Stimulated activated effector memory CD8-positive, alpha-beta T cell treated with anti-CD3 and anti-CD28 coated beads, Interleukin-12 subunit alpha, Interleukin-12 subunit beta, amount 100 ng/mL, for 72 hours (primary cell): ENCODE measurements around the gene SHKBP1.

Experiments
- ATAC-seq: fragments of 150-1000 bp; cut with Tn5 transposase; 2 replicates; pipeline ENCODE4 v1.10.0; 2021
- DNase-seq, 2 donors: peaks; one replicate each; pipeline ENCODE4 v3.0.0; 2021 to 2022; ENCODE audit warnings: low spot score in 2 of 2
- H3K27ac Mint-ChIP-seq: one replicate; pipeline ENCODE4 v1.8.0; 2022; ENCODE audit warnings: mild to moderate bottlenecking, mixed read lengths
- H3K36me3 Mint-ChIP-seq: one replicate; pipeline ENCODE4 v1.8.0; 2022; ENCODE audit warnings: mild to moderate bottlenecking, mixed read lengths
- H3K4me1 Mint-ChIP-seq: one replicate; pipeline ENCODE4 v1.8.0; 2022; ENCODE audit warnings: mixed read lengths
- H3K4me3 Mint-ChIP-seq: one replicate; pipeline ENCODE4 v1.8.0; 2022; ENCODE audit warnings: mild to moderate bottlenecking, mixed read lengths
- H3K9me3 Mint-ChIP-seq: one replicate; pipeline ENCODE4 v1.8.0; 2022; ENCODE audit warnings: mixed read lengths

SHKBP1 gene

DNA sequence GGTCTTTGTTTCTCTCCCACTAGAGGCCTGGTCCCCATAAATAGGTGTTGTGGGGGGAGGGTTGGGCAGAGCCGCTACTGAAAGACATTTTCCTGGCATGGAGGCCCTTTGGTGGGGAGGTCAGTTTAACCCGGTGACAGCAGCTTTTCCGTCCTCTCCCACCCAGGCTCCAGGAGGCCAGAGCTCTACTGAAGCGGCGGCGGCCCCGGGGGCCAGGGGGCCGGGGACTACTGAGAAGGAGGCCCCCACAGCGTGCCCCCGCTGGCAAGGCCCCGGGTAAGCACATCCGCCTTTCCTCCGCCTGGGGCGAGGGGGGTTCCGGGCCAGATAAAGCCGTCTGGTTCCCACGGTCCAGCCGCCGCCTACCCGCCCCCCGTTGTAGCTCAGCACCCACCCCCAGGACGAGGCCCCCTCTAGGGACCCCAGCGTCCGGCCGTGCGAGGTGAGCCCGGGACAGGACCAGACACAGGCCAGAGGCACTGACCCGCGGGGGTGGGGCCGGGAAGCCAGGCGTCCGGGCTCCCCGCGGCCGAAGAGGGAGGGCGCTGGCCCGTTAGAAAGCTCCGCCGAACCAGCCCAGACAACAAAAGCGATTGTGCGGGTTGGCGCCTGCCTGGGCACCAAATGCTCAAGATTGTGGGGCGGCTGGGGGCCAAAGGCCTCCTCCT lies 23.4 kb downstream of the SHKBP1 start:
- peaks cover 7% of the 10 kb centered on the region for H3K36me3 Mint-ChIP-seq
- peaks cover 66% of the 10 kb centered on the region for H3K4me1 Mint-ChIP-seq
- no peak overlapping the region for H3K27ac Mint-ChIP-seq
- no peak for ATAC-seq
- no peak for DNase-seq
- no peaks in the 10 kb centered on the region for H3K9me3 Mint-ChIP-seq
- H3K4me3 Mint-ChIP-seq: peak overlapping the region; percentile 96

DNA sequence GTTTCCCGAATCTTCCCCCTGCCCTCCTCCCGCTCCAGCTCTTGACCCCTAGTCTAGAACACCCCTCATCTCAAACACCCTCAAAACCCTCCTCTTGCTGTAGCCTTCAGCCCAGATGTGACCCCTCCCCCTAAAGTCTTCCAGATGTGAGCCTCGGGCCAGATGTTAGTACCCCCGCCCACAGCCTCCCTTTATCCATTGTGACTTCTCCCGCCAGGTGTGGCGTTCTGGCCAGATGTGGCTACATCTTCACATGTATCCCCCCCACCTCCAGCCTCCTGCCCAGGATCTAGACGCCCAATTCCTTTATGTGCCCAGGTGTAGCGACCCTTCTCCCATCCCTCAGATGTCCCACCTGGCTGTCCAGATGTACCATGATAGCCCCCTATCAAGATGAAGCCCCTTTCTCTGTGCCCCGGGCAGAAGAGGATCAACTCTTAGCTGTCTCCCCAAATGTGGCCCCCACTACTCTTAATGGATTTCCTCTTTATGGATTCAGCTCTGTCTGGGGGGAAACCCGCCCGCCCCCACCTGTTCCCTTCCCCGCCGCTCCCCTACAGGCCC lies 24.0 kb downstream of the SHKBP1 start:
- DNase-seq (no peak), ATAC-seq (no peak)
- no peak overlapping the region for H3K27ac Mint-ChIP-seq
- peak overlapping the region; percentile 96 for H3K4me3 Mint-ChIP-seq
- no peaks in the 10 kb centered on the region for H3K9me3 Mint-ChIP-seq
- H3K4me1 Mint-ChIP-seq: peaks cover 70% of the 10 kb centered on the region
- H3K36me3 Mint-ChIP-seq: peaks cover 7% of the 10 kb centered on the region

DNA sequence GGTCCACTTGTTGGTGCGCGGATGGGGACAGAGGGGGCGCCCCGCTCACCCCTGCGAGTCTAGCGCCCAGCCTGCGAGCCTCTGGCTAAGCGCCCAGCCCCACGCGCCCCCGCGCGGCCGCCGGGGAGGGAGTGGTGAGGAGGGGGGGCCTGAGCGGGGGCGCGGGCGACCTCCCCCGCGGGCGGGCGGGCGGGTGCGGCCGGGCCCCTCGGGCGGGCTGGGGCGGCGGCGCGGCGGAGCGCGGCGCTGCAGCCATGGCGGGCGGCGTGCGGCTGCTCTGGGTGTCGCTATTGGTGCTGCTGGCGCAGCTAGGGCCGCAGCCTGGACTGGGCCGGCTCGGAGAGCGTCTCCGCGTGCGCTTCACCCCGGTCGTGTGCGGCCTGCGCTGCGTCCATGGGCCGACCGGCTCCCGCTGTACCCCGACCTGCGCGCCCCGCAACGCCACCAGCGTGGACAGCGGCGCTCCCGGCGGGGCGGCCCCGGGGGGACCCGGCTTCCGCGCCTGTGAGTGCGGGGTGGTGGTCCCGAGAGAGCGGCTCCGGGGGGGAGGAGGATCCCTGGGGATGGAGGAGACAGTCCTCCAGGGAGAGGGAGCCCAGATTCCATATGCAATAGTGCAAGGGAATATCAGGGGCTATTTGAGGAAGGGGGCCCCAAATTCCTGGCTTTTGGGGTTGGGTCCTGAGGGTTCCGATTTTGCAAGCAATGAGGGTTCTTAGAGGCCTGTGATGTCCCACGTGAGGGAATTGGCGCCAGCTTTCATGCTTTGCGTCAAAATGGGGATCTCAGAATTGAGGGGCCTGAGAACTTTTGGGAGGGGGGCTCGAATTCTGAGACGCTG lies 24.7 kb downstream of the SHKBP1 start, which contains the start of gene LTBP4:
Gene LTBP4 (plus strand): TSS at position 236 of the 841 bp plus-strand sequence. CDS start 19 bp downstream, at position 255.
- Mint-ChIP-seq H3K4me1 (peaks cover 77% of the 10 kb centered on the region), H3K36me3 (peaks cover 7% of the 10 kb centered on the region), H3K4me3 (peak within 1 kb of the TSS; percentile 96), H3K9me3 (no peaks in the 10 kb centered on the region), H3K27ac (peak within 1 kb of the TSS; percentile 52)
- ATAC-seq (no peak), DNase-seq (no peak)

DNA sequence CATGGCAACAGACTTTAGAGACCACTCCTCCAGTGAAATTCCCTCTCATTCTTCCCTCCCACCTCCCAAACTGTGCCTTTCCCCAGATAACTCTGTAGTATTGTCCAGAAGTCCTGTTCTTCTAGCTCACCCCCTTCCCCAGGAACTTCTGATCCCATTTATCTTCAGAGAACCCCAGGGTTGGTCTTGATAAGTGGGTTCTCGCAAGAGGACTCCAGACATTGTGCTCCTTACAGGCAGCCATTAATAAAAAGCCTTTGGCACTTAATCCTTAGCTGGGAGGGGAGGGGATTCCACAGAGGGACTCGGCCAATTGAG lies 26.4 kb downstream of the SHKBP1 start:
- Mint-ChIP-seq H3K4me1 (peaks cover 83% of the 10 kb centered on the region), H3K27ac (peak overlapping the region; percentile 78), H3K36me3 (peaks cover 10% of the 10 kb centered on the region), H3K9me3 (no peaks in the 10 kb centered on the region), H3K4me3 (peak overlapping the region; percentile 96)
- ATAC-seq (no peak), DNase-seq (no peak)

DNA sequence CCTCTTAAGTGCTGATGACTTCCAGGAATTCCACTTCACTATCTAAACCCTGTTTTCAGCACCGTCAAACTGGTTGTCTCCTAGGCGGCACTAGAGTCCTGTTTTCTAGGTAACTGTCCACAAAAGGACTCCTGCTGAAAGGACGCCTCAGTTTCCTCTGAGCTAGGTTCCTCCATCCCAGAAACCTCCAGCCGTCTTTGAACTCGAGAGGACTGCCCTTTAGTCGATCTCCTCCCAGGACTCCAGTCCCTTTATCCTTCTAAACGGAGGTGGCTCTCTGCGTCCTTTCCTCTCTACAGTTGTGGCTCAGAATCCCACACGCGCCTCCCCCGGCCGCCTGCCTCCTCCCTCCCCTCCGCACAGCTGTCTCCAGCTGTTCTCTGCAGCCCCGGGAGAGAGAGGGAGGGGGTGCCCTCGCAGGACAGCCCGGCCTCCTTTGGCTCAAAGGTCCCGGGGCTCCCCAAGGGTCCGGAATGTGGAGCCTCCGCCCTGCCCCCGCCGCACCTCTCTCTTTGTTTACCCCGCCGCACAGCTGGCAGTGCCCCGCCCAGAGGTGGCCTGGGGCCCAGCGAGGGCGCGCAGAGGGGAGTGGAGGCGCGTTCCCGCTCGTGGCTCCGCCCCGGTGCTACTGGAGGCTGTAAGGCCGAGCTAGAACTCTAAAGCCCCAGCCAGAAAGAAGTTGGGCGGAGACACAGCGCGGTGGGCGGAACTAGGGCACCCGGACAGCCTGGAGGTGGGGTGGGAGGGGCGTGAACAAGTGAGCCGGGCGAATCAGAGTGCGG lies 26.9 kb downstream of the SHKBP1 start:
- Mint-ChIP-seq H3K9me3 (no peaks in the 10 kb centered on the region), H3K36me3 (peaks cover 14% of the 10 kb centered on the region), H3K4me1 (peaks cover 88% of the 10 kb centered on the region), H3K27ac (peak overlapping the region; percentile 78), H3K4me3 (peak overlapping the region; percentile 96)
- ATAC-seq (peak; percentile 75), DNase-seq (peak; percentile 87 to 98)

GRCh38 chr19:40604171-40604646 lies 27.5 kb downstream of the SHKBP1 start:
- Mint-ChIP-seq H3K36me3 (peaks cover 18% of the 10 kb centered on the region), H3K4me1 (peaks cover 88% of the 10 kb centered on the region)

DNA sequence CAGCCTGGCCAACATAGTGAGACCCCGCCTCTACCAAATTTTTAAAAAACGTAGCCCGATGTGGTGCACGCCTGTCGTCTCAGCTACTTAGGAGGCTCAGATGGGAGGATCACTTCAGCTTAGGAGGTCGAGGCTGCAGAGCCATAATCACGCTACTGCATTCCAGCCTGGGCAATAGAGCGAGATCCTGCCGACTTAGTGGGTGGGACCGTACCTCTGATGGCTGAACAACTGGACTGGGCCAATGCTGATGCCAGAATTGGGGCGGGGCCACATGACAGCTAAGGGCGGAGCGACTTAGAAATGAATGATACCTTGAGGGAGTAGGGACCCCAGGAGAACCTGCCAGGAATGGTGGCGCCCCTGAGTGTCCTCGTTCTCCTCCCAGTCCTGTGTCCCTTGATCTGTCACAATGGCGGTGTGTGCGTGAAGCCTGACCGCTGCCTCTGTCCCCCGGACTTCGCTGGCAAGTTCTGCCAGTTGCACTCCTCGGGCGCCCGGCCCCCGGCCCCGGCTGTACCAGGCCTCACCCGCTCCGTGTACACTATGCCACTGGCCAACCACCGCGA lies 28.1 kb downstream of the SHKBP1 start:
- Mint-ChIP-seq H3K27ac (peak overlapping the region; percentile 88), H3K4me3 (peak overlapping the region; percentile 96), H3K4me1 (peaks cover 86% of the 10 kb centered on the region), H3K36me3 (peaks cover 18% of the 10 kb centered on the region), H3K9me3 (no peaks in the 10 kb centered on the region)
- no peak for ATAC-seq
- DNase-seq: no peak

More at GRCh38 chr19:40604171-40604646, 27.5 kb downstream of the SHKBP1 start:
- no peaks in the 10 kb centered on the region for H3K9me3 Mint-ChIP-seq
- ATAC-seq (no peak), DNase-seq (no peak)
- H3K27ac Mint-ChIP-seq: peak overlapping the region; percentile 78
- peak overlapping the region; percentile 96 for H3K4me3 Mint-ChIP-seq

GRCh38 chr19:40605216-40605971 lies 28.7 kb downstream of the SHKBP1 start:
- peak; percentile 67 to 90 for DNase-seq
- peak overlapping the region; percentile 88 for H3K27ac Mint-ChIP-seq
- H3K36me3 Mint-ChIP-seq: peaks cover 24% of the 10 kb centered on the region
- ATAC-seq: peak; percentile 72
- peaks cover 88% of the 10 kb centered on the region for H3K4me1 Mint-ChIP-seq
- H3K9me3 Mint-ChIP-seq: no peaks in the 10 kb centered on the region
- peak overlapping the region; percentile 96 for H3K4me3 Mint-ChIP-seq

- Mint-ChIP-seq H3K9me3 (no peaks in the 10 kb centered on the region), H3K4me3 (peak overlapping the region; percentile 96)
These were observed 30.9 kb downstream of the SHKBP1 start for GRCh38 chr19:40607311-40608239.

GRCh38 chr19:40608240-40608621 lies 31.6 kb downstream of the SHKBP1 start:
- DNase-seq (no peak), ATAC-seq (no peak)
- Mint-ChIP-seq H3K9me3 (no peaks in the 10 kb centered on the region), H3K4me3 (peak overlapping the region; percentile 96), H3K36me3 (peaks cover 31% of the 10 kb centered on the region), H3K27ac (peak overlapping the region; percentile 1), H3K4me1 (peaks cover 92% of the 10 kb centered on the region)

More at GRCh38 chr19:40607311-40608239, 30.9 kb downstream of the SHKBP1 start:
- H3K4me1 Mint-ChIP-seq: peaks cover 92% of the 10 kb centered on the region
- DNase-seq (no peak), ATAC-seq (no peak)
- H3K27ac Mint-ChIP-seq: peak overlapping the region; percentile 1
- peaks cover 24% of the 10 kb centered on the region for H3K36me3 Mint-ChIP-seq

DNA sequence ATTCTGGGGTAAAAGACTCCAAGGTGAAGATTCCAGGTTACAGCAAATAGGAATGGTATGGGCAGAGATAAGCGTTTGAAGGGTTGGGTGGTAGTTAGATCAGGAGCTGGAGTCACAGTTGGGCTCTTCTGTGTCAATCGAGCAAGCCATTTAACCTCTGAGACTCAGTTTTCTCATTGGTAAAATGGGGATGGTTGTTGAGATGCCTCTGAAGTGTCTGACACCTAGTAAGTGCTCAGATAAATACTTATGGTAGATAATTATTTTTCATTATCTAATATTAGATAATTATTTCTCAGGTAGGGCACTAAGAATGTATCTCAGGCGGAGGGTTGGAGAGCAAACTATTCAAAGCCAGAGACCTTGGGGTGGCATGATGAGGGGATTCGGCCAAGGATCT lies 32.3 kb downstream of the SHKBP1 start:
- Mint-ChIP-seq H3K36me3 (peaks cover 32% of the 10 kb centered on the region), H3K4me3 (peak overlapping the region; percentile 96), H3K4me1 (peaks cover 92% of the 10 kb centered on the region), H3K9me3 (no peaks in the 10 kb centered on the region), H3K27ac (peak overlapping the region; percentile 88)
- DNase-seq (no peak), ATAC-seq (no peak)

DNA sequence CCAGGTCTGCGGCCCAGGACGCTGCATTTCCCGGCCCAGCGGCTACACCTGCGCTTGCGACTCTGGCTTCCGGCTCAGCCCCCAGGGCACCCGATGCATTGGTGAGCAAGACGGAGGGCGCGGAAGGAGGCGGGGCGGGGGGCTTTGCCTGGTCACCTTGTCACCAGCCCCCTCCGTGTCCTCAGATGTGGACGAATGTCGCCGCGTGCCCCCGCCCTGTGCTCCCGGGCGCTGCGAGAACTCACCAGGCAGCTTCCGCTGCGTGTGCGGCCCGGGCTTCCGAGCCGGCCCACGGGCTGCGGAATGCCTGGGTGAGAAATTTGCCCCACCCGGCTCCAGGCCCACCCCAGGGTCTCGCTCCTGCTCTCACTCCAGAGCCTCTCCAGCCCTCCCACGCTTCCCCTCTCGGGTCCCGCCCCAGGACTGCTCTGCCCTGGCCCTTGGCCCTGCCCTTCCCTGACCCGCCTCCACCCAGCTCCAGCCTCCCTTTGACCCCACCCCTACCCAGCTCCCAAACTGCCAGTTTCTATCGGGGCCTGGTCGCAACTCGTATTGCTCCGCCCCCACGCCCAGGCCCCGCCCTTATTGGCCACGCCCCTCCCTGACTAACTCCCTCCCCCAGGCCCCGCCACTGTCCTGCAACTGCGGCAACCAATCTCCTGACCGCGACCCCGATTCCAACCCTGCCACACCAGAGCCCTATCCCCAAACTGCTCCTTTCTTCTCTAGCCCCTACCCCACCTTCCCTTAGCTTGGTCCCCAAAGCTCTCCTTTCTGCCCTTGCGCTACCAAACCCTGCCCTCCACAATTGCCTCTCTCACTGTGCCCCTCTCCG lies 33.1 kb downstream of the SHKBP1 start:
- Mint-ChIP-seq H3K4me1 (peaks cover 92% of the 10 kb centered on the region), H3K4me3 (peak overlapping the region; percentile 96), H3K27ac (peak overlapping the region; percentile 88), H3K9me3 (no peaks in the 10 kb centered on the region), H3K36me3 (peaks cover 35% of the 10 kb centered on the region)
- DNase-seq (peak; percentile 91 to 98), ATAC-seq (peak; percentile 63)
